GM19395 (cell line): ENCODE data around the gene LRIG1.
A peak's percentile ranks its signal among the peaks of the same experiment; 100 is the strongest.

Experiments
- ATAC-seq: cut with Tn5 transposase; IDR thresholded peaks from one replicate; pipeline ENCODE4 v1.9.1; 2021; ENCODE audit warnings: mild to moderate bottlenecking, moderate library complexity; ENCODE audit not compliant: unreplicated experiment

LRIG1 gene

DNA sequence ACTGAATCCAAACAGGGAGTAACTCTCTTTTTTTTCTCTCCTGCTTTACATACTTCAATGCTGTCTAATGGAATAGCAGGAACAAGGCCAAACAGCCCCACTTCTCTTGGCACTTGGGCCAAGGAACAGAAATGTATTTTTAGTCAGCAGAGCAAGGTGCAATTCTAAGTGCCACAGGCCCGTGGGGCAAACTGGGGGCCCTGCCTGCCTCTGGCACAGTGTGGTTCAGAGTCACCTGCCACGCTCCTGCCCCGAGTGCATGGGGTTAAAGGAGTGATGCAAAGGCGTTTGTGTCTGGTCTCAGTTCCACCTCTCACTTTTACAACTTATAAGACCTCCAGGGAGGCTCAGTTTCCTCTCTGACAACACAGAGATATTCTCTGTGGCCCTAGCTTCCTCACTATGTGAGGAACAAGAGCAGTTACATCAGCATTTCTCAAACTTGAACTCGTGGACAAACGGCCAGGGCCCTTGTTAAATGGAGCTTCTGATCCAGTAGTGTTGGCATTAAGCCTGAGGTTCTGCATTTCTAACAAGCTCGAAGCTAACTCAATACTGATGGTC is 51.3 kb downstream of the LRIG1 start:
- ATAC-seq: peak; percentile 81

DNA sequence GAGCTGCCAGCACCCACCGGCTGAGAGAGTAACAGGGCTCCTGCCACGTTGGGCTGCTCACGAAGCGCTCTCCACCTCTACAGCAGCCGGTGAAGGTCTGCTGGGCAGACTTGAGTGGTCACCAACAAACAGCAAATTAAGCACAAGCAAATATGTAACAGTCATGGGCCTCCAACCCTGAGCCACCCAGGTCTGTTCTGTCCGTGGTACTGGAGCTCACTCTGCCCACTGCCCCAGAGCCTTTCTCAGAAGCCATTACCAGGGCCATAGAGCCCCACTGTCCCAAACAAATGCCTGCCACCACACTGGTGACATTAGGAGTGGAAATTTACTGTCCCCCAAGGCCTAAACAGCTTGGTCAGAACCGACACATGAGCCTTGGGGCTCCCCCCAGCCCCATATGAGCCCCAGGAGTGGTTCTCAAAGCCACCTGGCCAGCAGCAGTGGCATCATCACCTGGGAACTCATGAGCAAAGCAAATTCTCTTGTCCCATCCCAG is 56.6 kb downstream of the LRIG1 start:
- no peak for ATAC-seq

DNA sequence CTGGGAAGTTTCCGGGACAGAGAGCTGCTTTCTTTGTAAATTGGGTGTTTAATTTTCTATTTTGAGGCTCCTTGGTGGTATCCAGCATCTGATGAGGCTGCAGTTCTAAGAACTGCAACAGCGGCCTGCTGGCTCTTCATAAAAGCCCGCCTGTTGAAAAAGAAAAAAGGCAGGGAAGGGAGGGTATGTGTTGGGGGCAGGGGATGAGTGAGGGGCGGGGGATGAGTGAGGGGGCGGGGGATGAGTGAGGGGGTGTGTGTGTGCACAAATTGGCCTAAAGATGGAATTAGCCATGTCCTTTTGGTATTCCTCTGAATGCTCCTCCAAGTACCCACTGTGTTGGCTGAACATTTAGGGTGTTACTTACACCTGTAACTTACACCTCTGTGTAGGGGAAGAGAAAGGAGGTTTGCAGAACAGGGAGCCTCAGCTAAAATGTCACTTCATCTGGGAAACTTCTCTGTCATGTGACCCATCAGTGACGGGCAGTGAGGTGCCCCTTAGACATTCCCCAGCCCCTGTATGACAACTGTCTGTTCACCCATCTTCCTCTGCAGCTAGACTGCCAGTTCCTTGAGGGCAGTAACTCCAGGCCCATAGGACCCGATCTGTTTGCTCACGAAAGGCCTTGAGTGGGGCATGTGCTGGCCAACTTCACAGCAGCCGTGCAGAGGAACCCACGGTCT is 57.6 kb downstream of the LRIG1 start:
- ATAC-seq: no peak

DNA sequence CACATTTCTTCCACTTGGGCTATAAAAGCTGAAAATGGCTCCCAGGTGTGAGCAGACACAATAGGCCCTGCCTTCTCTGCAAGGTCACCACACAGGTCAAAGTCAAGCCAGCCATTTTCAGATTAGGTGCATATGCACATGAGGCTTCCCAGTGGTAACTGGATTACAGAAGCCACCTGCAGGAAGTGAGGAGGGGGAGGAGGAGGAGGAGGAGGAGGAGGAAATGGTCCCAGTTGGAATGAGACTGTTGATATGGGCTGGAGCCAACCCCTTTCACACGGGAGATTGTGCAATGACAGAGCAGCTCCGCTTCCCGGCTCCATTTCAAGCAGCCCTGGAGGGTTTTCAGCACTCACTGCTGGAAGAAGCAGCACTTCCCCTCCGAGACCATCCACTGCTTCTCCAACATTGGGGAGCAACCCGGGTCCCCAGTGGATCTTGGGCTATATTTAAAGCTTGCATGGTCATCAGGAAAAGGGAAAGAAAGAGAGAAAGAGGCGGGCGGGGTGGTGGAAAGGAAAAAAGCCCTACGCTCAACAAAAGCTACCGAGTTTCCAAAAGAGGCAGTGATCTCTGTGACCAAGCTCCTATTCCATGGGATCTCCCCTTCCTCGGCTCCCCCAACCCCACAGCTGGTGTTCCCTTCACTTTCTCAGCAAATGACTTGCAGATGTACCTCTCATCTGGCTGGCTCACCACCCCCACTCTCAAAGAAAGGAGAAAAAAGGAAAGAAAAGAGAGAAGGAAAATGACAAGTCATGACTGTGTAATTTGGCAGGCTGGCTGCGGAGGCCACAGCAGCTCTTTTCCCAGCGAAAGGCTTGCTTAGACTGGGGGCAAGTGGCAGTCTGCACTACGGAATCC is 58.3 kb downstream of the LRIG1 start:
- ATAC-seq: no peak

DNA sequence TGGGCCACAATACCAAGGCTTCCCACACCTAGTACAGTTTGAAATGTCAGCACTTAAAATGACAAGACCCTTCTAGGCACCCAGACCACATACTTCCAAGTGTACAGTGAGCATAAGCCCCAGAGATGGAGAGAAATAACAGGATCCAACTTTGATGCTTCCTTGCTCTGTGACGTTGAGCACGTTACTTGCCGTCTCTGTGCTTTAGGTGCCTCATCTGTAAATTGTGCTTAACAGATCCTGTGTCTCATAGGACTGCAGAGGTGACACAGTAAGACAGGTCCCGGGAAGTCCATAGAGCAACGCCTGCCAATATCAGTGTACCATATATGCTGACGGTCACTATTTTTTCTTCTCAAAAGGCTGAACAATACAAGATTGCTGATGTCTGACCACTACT is 59.1 kb downstream of the LRIG1 start:
- no peak for ATAC-seq

DNA sequence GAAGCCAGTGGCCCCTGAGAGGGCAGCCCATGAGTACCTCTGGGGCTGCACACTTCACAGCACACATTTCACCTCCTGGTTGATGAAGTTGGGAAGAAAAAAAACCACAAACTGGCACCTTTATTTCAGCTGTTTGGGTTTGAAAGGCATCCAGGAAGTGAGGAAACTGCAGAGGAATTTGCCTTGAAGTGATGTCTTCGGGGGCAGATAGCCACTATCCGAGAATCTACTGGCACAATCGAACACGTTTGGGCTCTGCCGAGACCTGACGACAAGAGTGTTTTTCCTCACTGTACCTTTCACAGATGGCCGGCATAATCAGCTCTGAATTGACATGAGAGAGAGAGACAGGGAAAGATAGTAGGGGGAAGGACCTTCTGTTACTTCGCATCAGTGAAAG is 59.7 kb downstream of the LRIG1 start:
- no peak for ATAC-seq

DNA sequence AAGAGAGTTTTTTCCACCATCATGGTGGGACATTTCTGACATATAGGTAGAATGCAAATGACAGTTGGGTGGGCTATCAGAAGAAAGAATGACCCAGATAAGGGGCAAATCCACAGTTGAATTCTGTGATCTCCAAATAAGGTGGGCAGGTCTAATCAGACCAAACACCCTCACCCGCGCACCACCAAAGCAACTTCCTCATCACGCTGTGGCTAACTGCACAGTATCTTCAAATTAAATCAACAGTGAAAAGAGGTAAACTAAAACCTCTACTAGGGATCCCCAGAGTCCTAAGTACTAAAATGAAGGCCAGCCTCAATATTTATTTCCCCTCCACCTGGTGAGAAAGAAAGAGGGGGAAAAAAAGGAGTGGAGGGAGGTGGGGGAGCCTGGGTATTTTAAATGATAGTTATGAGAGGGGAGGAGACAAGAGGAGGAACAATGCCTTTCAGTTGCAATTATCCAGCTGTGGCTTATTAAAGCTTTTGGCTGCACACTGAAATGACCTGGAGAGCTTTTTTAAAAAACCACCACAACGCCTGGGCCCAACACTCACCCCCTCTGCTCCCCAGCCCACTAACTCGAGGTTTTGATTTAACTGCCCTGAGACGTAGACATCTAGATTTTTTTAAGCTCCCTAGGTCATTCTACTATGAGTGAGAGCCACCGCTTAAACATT is 61.0 kb downstream of the LRIG1 start:
- peak; percentile 79 for ATAC-seq

DNA sequence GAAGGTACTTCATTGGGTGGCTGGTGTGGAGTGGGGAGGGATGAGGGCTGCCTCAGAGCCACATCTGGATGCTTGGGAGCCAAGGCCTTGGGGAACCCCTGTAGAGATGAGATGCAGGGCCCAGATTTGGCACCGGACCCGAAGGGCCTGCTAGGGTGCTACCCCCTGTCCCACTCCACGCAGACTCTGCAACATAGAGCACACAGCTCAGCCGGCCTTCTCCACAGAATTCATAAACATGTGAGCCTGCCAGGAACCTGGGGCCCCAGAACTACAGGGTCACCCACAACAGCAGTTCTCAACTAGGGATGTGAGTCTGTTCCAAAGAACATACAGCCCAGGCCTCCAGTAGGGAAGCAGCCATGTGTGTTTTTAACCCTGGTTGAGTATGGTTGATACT is 62.8 kb downstream of the LRIG1 start:
- ATAC-seq: no peak

DNA sequence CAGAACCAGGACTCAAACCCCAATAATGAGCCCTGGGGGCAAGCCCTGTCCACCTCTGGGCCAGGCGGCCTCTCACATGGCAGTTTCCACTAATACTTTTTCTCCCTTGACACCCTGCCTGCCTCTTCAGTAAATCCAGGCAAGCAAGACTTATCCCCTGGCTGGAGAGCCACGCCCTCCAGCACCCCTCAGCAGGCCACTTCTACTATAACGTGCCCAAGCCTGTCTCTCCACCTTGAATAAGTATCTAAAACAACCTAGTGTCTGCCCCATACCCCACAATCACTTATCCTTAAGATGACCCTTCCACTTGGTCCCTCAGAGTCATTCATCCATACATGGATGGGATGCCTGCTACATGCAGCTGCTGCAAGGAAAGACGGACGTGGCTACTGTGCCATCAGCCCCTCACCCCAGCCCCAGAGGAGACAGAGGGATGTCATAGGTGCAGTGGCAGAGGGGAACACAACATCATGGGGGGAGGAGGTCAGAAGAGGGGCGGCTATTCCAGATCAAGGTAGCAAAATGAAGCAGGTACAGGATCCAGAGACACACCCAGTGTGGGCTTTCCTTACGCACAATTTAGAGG is 63.4 kb downstream of the LRIG1 start:
- no peak for ATAC-seq

DNA sequence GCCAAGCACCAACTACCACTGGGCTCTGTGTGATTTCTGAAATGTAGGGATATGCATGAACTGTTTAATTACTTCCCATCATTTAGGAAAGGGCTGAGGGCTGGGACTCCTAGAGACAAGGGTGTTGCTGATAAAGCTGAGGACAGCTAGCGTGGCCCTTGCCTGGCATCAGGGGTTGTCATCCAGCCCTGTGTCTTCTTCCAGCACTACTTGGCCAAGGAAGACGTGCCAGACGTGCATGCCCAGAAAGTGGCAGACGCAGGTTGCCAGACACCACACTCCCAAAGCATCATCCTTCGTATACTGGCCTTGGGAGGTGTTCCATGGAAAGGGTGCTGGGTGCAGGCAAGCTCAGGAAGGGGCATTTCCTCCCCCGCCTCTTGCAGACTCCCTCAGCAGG is 64.8 kb downstream of the LRIG1 start:
- no peak for ATAC-seq

DNA sequence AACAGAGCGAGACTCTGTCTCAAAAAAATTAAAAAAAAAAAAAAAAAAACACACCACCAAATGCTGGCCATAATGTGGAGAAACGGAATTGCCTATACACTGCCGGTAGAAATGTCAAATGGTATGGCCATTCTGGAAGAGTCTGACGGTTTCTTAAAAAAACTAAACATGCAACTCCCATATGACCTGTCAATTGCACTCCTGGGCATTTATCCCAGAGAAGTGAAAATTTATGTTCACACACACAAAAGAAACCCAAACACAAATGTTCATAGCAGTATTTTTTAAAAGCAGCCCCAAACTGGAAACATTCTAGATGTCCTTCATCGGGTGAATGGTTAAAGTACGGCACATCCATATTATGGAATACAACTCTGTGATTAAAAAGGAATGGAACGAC is 66.1 kb downstream of the LRIG1 start:
- no peak for ATAC-seq

DNA sequence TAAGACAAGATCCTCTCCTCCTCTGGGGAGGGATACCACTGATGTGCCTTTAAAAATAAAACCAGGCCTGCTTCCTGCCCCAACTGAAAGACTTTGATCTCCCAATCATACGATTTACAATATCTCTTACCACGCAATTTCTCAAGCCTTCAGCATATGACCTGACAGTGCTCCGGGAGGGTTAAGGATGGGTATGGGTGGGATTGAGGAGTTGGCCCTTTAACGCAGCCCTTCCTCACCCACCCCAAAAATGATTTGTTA is 67.4 kb downstream of the LRIG1 start:
- ATAC-seq: no peak

DNA sequence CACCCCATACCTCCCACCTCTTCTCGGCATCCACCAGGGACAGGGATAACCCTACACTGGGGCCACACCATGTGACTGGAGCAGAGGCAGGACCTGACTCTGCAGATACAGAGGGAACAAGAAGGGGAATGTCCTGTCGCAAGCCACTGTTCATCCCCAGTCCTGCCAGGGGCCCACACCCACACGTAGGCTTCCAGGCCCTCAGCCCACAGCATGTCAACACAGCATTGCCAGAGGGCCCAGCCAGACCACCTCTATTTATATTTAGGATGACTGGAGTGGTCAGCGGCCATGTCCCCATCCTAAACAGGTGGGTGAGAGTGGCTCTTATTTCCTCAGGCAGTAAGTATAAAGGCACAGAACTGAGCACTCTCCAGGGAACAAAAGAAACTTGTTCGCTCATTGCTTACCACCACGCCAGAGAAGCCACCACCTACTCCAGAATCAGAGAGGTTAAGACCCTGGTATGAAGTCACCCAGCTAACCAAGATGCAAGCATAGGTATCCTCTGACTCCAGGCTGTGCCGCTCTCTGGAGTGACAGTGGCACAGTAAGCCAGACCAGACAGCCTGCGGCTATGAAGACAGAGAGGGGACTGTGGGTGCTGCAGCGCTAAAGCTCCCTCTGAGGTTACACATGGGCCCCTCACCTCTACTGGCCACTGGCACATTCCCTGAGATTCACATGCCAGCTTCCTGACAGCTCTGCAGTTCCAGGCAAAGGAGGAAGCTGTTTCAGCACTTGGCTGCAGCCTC is 67.9 kb downstream of the LRIG1 start:
- ATAC-seq: no peak

DNA sequence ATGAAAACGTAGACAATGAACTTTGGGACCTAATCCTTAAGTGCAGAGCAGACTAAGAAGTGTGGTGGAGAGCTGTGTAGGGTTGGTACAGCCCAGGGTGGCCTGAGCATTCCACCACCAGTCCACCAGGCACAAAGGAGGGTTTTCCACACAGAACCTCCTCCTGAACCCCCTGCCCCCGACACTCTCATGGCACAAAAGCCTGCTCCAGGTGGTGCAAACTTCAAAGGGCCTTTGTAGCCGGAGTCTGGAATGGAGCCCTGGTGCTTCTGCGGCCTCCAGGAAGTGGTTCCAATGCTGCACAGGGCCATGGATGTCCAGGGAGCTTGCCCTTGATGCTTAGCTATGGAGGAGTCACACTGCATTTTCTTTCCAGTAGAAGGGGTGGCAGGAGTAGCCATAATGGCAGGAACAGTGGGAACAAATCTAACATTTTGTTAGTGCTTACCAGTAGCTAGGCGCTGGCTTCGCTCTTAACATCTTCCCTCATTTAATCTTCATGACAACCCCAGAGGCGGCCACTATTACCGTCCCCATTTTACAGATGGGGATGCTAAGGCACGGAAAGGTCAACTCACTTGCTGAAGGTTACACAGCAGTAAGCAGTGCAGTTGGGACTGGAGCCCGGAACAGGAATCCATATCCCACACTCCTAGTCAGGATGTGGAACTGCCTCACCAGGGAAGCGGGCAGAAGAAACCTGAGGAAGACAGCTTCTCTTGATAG is 68.6 kb downstream of the LRIG1 start:
- ATAC-seq: no peak

DNA sequence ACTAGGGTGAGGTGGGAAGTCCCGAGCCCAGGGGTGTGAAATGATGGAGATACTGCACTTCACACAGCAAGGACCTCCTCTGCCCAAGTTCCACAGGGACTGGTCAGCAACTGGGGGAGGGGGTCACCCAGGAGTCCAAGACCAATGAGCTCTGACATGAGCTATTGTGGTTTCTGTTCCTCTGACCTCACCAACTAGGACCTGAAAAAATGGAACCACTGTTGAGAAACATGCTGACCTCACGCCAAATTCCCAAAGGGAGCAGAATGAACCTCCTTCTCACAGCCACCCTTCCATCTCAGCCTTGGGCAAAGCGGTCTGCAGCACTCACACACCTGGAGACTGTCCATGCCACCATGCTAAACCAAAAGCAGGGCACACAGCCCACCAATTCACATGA is 69.3 kb downstream of the LRIG1 start:
- no peak for ATAC-seq

DNA sequence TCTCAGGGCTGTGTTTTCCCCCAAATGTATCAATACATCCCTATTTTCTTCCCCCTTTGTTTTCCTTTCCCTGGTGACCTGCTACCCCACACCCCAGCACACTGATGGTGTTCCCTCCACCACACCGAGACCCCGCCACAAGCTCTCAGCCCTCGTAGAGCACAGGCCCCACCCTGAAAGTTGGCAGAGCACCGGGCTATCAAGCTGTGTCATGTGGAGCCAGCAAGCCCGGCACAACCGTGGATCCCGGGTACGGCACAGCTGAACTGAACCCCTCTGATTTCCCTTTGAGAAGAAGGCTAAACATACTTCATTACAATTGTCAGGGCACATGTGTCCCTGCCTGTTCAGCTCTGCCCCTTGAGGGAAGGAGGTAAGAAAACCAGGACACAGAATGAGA is 69.9 kb downstream of the LRIG1 start:
- ATAC-seq: no peak

DNA sequence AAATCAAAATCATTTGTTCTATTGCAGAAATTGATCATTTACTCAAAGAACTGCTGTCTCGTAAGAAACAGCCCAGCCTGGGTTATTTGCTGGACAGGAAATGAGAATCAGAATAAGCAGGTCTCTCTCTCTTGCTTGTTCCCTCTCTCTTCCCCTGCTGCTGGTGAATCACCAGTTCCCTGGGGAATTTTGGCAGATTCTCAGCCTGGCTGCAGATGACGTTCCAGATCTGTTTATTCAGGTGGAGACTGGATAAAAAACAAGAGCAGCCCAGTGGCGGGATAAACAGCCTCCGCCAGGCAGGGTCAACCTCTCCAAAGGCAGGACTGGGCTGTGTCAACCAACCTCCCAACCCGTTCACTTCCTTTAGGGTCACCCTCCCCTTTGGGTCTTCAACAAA is 72.1 kb downstream of the LRIG1 start:
- ATAC-seq: no peak

DNA sequence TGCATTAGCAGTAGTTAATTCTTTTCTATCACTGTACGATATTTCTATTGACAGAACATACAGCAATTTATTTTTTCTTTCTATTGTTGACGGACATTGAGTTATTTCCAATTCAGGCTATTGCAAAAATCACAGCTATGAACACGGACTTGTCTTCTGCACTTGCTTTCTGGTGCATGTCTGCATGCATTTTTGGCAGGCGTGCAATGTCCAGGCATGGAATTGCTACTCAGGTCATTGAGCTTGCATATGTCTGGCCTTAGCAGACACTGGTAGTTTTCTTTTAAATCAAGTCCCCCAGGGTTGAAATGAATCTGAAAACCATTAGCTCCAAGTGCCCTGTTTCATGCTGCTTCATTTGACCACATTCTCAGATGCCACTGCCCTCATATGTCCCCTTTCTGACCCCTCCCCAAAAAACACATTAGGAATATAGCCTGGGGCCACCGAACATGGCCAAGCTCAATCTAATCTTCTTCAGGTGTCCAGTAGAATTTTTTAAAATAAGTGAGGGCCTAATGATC is 72.8 kb downstream of the LRIG1 start:
- ATAC-seq: no peak

DNA sequence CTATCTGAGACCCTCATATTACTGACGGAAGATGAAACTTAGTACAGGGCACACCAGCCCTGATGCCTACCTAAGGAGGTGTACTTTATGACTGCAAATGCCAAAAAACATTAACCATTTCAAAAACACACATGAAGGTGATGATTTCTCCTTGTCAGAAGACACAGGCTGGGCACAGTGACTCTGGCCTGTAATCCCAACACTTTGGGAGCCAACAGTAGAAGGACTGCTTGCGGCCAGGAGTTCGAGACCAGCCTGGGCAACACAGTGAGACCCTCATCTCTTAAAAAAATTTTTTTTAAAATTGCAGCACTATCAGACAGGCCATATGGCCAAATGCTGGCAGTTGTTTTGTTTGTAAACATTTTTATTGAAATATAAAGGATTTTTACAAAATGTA is 73.5 kb downstream of the LRIG1 start:
- ATAC-seq: no peak

DNA sequence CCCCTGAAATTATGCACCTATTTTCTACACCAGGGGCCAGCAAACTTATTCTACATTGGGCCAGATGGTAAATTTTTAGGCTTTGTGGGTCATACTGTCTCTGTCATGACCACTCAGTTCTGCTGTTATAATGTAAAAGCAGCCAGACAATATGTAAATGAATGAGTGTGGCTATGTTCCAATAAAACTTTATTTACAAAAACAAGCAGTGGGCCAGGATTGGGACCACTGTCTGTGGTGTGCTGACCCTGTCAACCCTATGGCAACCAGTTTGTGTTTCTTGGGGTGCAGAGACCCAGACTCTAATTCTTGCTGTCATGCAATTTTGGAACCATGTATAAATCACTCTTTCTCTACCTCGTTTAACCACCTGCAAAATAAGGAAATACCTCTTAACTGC is 74.7 kb downstream of the LRIG1 start:
- no peak for ATAC-seq
